OCI-LY1 (cell line): ENCODE data around the gene ZNF514.

Experiments
- H2AFZ ChIP-seq: fragments of 200-600 bp; sonication (generic), shearing (Covaris generic); 2 replicates; pipeline ENCODE4 v1.6.0; 2014; ENCODE audit warnings: antibody characterized with exemption, mild to moderate bottlenecking, low read length
- H3F3A ChIP-seq: fragments of 200-600 bp; sonication (generic), shearing (Covaris generic); 2 replicates; pipeline ENCODE4 v1.6.0; 2014; ENCODE audit warnings: mild to moderate bottlenecking, antibody characterized with exemption, low read length, moderate library complexity; ENCODE audit not compliant: insufficient read depth
- H3K27ac ChIP-seq: fragments of 200-600 bp; sonication (generic); 2 replicates; pipeline ENCODE4 v1.5.1; 2014; ENCODE audit warnings: low read length, mixed run types, mild to moderate bottlenecking, low read depth; ENCODE audit not compliant: poor library complexity, severe bottlenecking
- H3K27me3 ChIP-seq: fragments of 200-600 bp; sonication (generic); 2 replicates; pipeline ENCODE4 v1.6.0; 2014; ENCODE audit warnings: antibody characterized with exemption, mild to moderate bottlenecking, low read length, moderate library complexity; ENCODE audit not compliant: insufficient read depth
- H3K36me3 ChIP-seq: fragments of 200-600 bp; sonication (generic); 2 replicates; pipeline ENCODE4 v1.6.1; 2014; ENCODE audit warnings: mild to moderate bottlenecking, antibody characterized with exemption, low read length, moderate library complexity, mixed read lengths; ENCODE audit not compliant: insufficient read depth
- H3K4me1 ChIP-seq: fragments of 200-600 bp; sonication (generic); 2 replicates; pipeline ENCODE4 v1.5.1; 2014; ENCODE audit warnings: mild to moderate bottlenecking, low read length, moderate library complexity; ENCODE audit not compliant: insufficient read depth, severe bottlenecking
- H3K4me2 ChIP-seq: fragments of 200-600 bp; sonication (generic), shearing (Covaris generic); 2 replicates; pipeline ENCODE4 v1.6.1; 2014; ENCODE audit warnings: low read length
- H3K4me3 ChIP-seq: fragments of 200-600 bp; sonication (generic); 2 replicates; pipeline ENCODE4 v1.5.1; 2014; ENCODE audit warnings: low read length, low read depth, mild to moderate bottlenecking, mixed read lengths; ENCODE audit not compliant: poor library complexity, severe bottlenecking
- H3K79me2 ChIP-seq: fragments of 200-600 bp; shearing (Covaris generic); 2 replicates; pipeline ENCODE4 v1.6.1; 2016; ENCODE audit warnings: mixed run types, low read length, mixed read lengths; ENCODE audit not compliant: insufficient read depth
- H3K9ac ChIP-seq: fragments of 200-600 bp; sonication (generic), shearing (Covaris generic); 2 replicates; pipeline ENCODE4 v1.6.1; 2014; ENCODE audit warnings: mild to moderate bottlenecking, low read length, mixed read lengths
- H3K9me2 ChIP-seq: fragments of 200-600 bp; sonication (generic), shearing (Covaris generic); 2 replicates; pipeline ENCODE4 v1.6.1; 2014; ENCODE audit warnings: low read depth, mild to moderate bottlenecking, low read length, mixed read lengths
- H3K9me3 ChIP-seq: fragments of 200-600 bp; shearing (Covaris generic); 2 replicates; pipeline ENCODE4 v1.6.1; 2014; ENCODE audit warnings: low read length, mixed read lengths
- H4K20me1 ChIP-seq: fragments of 200-600 bp; sonication (generic), shearing (Covaris generic); 2 replicates; pipeline ENCODE4 v1.6.0; 2016; ENCODE audit warnings: mild to moderate bottlenecking, low read length; ENCODE audit not compliant: insufficient read depth
- EZH2 ChIP-seq: fragments of 200-600 bp; sonication (generic), shearing (Covaris generic); IDR thresholded peaks from 2 replicates; pipeline ENCODE4 v1.8.0; 2017; ENCODE audit warnings: borderline replicate concordance, mixed run types, mild to moderate bottlenecking, antibody characterized with exemption, low read length, moderate library complexity, mixed read lengths
- TF ChIP-seq, protein P1 (sequence below): fragments of 200-600 bp; sonication (generic), shearing (Covaris generic); IDR thresholded peaks from 2 replicates; pipeline ENCODE4 v1.5.1; 2017; ENCODE audit warnings: mild to moderate bottlenecking, antibody characterized with exemption, low read length, moderate library complexity, mixed read lengths

The ZNF514 gene

DNA sequence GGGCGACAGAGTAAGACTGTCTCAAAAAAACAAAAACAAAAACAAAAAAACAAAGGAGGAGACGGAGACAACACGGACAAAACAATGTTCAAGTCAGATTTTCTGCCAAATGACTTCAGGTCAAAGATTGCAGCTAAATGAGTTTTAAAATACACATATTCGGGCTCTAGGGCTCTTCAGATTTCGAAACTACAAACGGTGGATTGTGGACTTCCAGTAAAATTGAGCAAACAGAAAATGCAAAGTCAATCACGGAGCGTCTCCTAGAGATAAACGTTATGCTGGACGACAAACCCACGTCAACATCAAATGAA lies 38.6 kb downstream of the ZNF514 start:
- H3K79me2 ChIP-seq = peaks cover 37% of the 10 kb centered on the region
- TF ChIP-seq, protein P1, sequence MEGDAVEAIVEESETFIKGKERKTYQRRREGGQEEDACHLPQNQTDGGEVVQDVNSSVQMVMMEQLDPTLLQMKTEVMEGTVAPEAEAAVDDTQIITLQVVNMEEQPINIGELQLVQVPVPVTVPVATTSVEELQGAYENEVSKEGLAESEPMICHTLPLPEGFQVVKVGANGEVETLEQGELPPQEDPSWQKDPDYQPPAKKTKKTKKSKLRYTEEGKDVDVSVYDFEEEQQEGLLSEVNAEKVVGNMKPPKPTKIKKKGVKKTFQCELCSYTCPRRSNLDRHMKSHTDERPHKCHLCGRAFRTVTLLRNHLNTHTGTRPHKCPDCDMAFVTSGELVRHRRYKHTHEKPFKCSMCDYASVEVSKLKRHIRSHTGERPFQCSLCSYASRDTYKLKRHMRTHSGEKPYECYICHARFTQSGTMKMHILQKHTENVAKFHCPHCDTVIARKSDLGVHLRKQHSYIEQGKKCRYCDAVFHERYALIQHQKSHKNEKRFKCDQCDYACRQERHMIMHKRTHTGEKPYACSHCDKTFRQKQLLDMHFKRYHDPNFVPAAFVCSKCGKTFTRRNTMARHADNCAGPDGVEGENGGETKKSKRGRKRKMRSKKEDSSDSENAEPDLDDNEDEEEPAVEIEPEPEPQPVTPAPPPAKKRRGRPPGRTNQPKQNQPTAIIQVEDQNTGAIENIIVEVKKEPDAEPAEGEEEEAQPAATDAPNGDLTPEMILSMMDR = no peak
- no peak for TF ChIP-seq EZH2
- H3K4me2 ChIP-seq = peak overlapping the region; percentile 82
- H4K20me1 ChIP-seq = no peaks in the 10 kb centered on the region
- no peaks in the 10 kb centered on the region for H3K27me3 ChIP-seq
- peak overlapping the region; percentile 86 for H3K9ac ChIP-seq
- peaks cover 41% of the 10 kb centered on the region for H3K36me3 ChIP-seq
- H2AFZ ChIP-seq = no peak overlapping the region
- peaks cover 26% of the 10 kb centered on the region for H3K4me1 ChIP-seq
- H3K9me3 ChIP-seq = no peaks in the 10 kb centered on the region
- H3K9me2 ChIP-seq = no peaks in the 10 kb centered on the region
- peak overlapping the region; percentile 34 for H3K27ac ChIP-seq
- H3F3A ChIP-seq = no peaks in the 10 kb centered on the region
- H3K4me3 ChIP-seq = peak overlapping the region; percentile 86

DNA sequence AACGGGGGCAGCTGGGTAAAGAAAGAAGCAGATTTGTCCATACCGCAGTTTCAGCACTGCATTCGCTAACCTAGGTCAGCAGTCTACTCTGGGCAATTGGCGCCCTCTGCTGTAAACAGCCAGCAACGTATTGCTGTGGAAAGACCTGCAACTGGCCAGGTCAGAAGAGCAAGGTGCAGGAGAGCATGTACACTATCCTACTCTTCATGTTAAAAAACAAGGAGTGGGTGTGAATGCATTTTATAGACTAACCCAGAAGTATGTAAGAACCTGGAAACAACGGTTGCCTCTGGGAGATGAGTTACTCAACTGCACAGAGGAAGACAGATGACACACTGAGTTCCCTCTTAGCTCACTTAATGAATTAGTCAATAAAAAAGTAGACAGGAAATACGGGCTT lies 44.2 kb downstream of the ZNF514 start:
- Histone ChIP-seq H3K4me3 (no peak overlapping the region), H3K36me3 (peaks cover 90% of the 10 kb centered on the region), H2AFZ (no peak overlapping the region), H3K27me3 (no peaks in the 10 kb centered on the region), H3K9me2 (no peaks in the 10 kb centered on the region), H3K9me3 (no peaks in the 10 kb centered on the region), H3K27ac (no peak overlapping the region), H3K4me2 (no peak overlapping the region), H3K9ac (no peak overlapping the region), H4K20me1 (no peaks in the 10 kb centered on the region), H3K4me1 (peaks cover 18% of the 10 kb centered on the region), H3K79me2 (peaks cover 34% of the 10 kb centered on the region), H3F3A (no peaks in the 10 kb centered on the region)
- no peak for TF ChIP-seq EZH2
- TF ChIP-seq, protein P1 = peak; percentile 83

DNA sequence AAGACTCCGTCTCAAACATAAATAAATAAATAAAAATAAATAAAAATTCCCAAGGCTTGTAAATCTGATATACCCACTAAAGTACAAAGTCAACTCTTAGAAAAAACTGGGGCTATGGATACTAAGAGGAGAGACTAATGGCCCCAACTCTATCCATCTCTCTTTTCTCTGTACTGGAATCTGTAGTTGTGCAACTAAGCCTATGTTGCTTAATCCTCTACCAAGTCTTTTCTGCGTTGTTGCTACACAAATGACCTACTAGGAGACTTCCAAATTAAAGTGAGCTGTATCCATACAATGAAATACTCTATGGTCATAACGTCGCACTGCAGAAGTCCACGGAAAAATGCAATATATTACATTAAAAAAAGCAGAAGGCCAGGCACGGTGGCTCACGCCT lies 46.2 kb downstream of the ZNF514 start:
- Histone ChIP-seq H3K36me3 (peaks cover 86% of the 10 kb centered on the region), H3K27me3 (no peaks in the 10 kb centered on the region), H3F3A (no peaks in the 10 kb centered on the region), H3K4me1 (peaks cover 5% of the 10 kb centered on the region), H3K4me2 (no peak overlapping the region), H3K9ac (no peak overlapping the region), H3K27ac (no peak overlapping the region), H3K9me3 (no peaks in the 10 kb centered on the region), H3K79me2 (peaks cover 14% of the 10 kb centered on the region), H3K4me3 (no peak overlapping the region), H3K9me2 (no peaks in the 10 kb centered on the region), H4K20me1 (no peaks in the 10 kb centered on the region), H2AFZ (no peak overlapping the region)
- TF ChIP-seq, protein P1 = no peak
- no peak for TF ChIP-seq EZH2
